LNCaP clone FGC (cell line): ENCODE measurements around the gene TDRD6.

Experiments
- DNase-seq: peaks from one replicate; pipeline ENCODE4 v3.0.0-alpha.2; 2011; ENCODE audit warnings: low read depth
- H3K4me3 ChIP-seq: 2 replicates; pipeline ENCODE4 v1.5.1; 2011; ENCODE audit warnings: mild to moderate bottlenecking, low read depth, low read length, control low read depth
- TF ChIP-seq, protein P1 (sequence below): IDR thresholded peaks from 2 replicates; pipeline ENCODE4 v1.5.1; 2012; ENCODE audit warnings: mild to moderate bottlenecking; ENCODE audit not compliant: control insufficient read depth, insufficient read depth; ENCODE audit errors: extremely low read depth

The TDRD6 gene

DNA sequence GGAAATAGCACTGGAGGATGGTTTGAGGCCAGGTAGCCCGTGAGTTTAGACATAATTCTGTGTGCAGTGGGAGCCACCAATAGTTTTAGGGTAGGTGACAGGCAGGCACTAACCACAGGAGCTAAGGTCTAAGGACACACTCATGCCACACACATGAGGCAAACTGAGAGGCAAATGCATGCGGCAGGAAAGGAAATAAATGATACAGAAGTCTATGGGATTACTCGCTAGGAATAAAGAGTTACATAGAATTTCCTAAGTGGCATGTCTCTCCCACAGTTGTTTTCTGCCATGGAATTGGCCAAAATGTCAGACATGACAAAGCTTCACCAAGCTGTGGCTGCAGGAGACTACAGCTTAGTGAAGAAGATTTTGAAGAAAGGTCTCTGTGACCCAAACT lies 64.0 kb downstream of the TDRD6 start:
- DNase-seq, result no peak
- no peak overlapping the region for H3K4me3 ChIP-seq
- TF ChIP-seq, protein P1, sequence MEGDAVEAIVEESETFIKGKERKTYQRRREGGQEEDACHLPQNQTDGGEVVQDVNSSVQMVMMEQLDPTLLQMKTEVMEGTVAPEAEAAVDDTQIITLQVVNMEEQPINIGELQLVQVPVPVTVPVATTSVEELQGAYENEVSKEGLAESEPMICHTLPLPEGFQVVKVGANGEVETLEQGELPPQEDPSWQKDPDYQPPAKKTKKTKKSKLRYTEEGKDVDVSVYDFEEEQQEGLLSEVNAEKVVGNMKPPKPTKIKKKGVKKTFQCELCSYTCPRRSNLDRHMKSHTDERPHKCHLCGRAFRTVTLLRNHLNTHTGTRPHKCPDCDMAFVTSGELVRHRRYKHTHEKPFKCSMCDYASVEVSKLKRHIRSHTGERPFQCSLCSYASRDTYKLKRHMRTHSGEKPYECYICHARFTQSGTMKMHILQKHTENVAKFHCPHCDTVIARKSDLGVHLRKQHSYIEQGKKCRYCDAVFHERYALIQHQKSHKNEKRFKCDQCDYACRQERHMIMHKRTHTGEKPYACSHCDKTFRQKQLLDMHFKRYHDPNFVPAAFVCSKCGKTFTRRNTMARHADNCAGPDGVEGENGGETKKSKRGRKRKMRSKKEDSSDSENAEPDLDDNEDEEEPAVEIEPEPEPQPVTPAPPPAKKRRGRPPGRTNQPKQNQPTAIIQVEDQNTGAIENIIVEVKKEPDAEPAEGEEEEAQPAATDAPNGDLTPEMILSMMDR, result no peak
